ENCODE results near the gene RBM47. TPM values are rescaled to one million over a fixed set of nuclear protein-coding genes. Genes with fewer than 3 reads are reported as not detected.

Gene RBM47
- total RNA-seq, 1 donor from 2014 or later: 0.12 TPM

- Mint-ChIP-seq H3K4me1 (ENCODE audit: low read depth) (no peaks in the 10 kb centered on the region), H3K9me3 (ENCODE audit: low read depth) (no peaks in the 10 kb centered on the region), H3K36me3 (ENCODE audit: low read depth) (no peaks in the 10 kb centered on the region), H3K4me3 (ENCODE audit: unreplicated experiment) (no peak overlapping the region), H3K27me3 (ENCODE audit: low read depth) (no peaks in the 10 kb centered on the region), H3K27ac (ENCODE audit: unreplicated experiment) (no peak overlapping the region)
- TF ChIP-seq CTCF (IDR thresholded peaks at IDR 0.05): no peak
- DNase-seq (ENCODE audit: low spot score): no peak
These were observed 171.0 kb downstream of the RBM47 start for GRCh38 chr4:40458683-40459082.

GRCh38 chr4:40458109-40458508 is 171.6 kb downstream of the RBM47 start:
- H3K27ac Mint-ChIP-seq (ENCODE audit: unreplicated experiment): no peak overlapping the region
- no peaks in the 10 kb centered on the region for H3K4me1 Mint-ChIP-seq (ENCODE audit: low read depth)
- no peak overlapping the region for H3K4me3 Mint-ChIP-seq (ENCODE audit: unreplicated experiment)
- no peak for DNase-seq (ENCODE audit: low spot score)
- TF ChIP-seq CTCF (IDR thresholded peaks at IDR 0.05): no peak
- H3K27me3 Mint-ChIP-seq (ENCODE audit: low read depth): no peaks in the 10 kb centered on the region
- H3K36me3 Mint-ChIP-seq (ENCODE audit: low read depth): no peaks in the 10 kb centered on the region
- H3K9me3 Mint-ChIP-seq (ENCODE audit: low read depth): no peaks in the 10 kb centered on the region

- Mint-ChIP-seq H3K4me1 (ENCODE audit: low read depth) (no peaks in the 10 kb centered on the region), H3K9me3 (ENCODE audit: low read depth) (no peaks in the 10 kb centered on the region), H3K36me3 (ENCODE audit: low read depth) (no peaks in the 10 kb centered on the region), H3K27ac (ENCODE audit: unreplicated experiment) (no peak overlapping the region), H3K27me3 (ENCODE audit: low read depth) (no peaks in the 10 kb centered on the region), H3K4me3 (ENCODE audit: unreplicated experiment) (no peak overlapping the region)
- no peak for TF ChIP-seq CTCF (IDR thresholded peaks at IDR 0.05)
- DNase-seq (ENCODE audit: low spot score): no peak
These were observed 174.2 kb downstream of the RBM47 start for GRCh38 chr4:40455340-40455902.

- Mint-ChIP-seq H3K36me3 (ENCODE audit: low read depth) (no peaks in the 10 kb centered on the region), H3K27ac (ENCODE audit: unreplicated experiment) (no peak overlapping the region), H3K4me1 (ENCODE audit: low read depth) (no peaks in the 10 kb centered on the region), H3K4me3 (ENCODE audit: unreplicated experiment) (no peak overlapping the region), H3K27me3 (ENCODE audit: low read depth) (no peaks in the 10 kb centered on the region), H3K9me3 (ENCODE audit: low read depth) (no peaks in the 10 kb centered on the region)
- no peak for TF ChIP-seq CTCF (IDR thresholded peaks at IDR 0.05)
- DNase-seq (ENCODE audit: low spot score): no peak
These were observed 174.8 kb downstream of the RBM47 start for GRCh38 chr4:40454816-40455215.

- Mint-ChIP-seq H3K27ac (ENCODE audit: unreplicated experiment) (no peak overlapping the region), H3K36me3 (ENCODE audit: low read depth) (no peaks in the 10 kb centered on the region), H3K27me3 (ENCODE audit: low read depth) (no peaks in the 10 kb centered on the region), H3K4me1 (ENCODE audit: low read depth) (no peaks in the 10 kb centered on the region), H3K4me3 (ENCODE audit: unreplicated experiment) (no peak overlapping the region), H3K9me3 (ENCODE audit: low read depth) (no peaks in the 10 kb centered on the region)
- no peak for TF ChIP-seq CTCF (IDR thresholded peaks at IDR 0.05)
- no peak for DNase-seq (ENCODE audit: low spot score)
These were observed 175.8 kb downstream of the RBM47 start for GRCh38 chr4:40453912-40454311.

All from chondrocyte (in vitro differentiated cells).